H1 (cell line): ENCODE measurements around the gene POLR2A. TPM values are rescaled to one million over a fixed set of nuclear protein-coding genes. Genes with fewer than 3 reads are reported as not detected.
"Not testable (repeated sequence)": the region's sequence is repeated elsewhere in the genome, so short reads cannot be mapped to it uniquely, and the experiment has no call there.

ENCODE experiments used
- CTCF ChIA-PET: fragments of 300-600 bp; sonication (Branson Sonifier 250); formaldehyde crosslinking; loops from one replicate; lab custom pipeline; 2021; ENCODE audit not compliant: partially characterized antibody; lab: Charles Lee
- POLR2A ChIA-PET: fragments of 300-600 bp; sonication (Branson Sonifier 250); formaldehyde crosslinking; loops from one replicate; lab custom pipeline; 2021; ENCODE audit warnings: inconsistent platforms; ENCODE audit not compliant: partially characterized antibody; lab: Charles Lee
- DNase-seq, 2 experiments: peaks; one replicate each; pipeline versions ENCODE4 v3.0.0 to v3.0.0-alpha.2; 2010 to 2022; ENCODE audit warnings: low spot score in 2 of 2, low read depth in 1 of 2, mixed read lengths in 1 of 2
- FAIRE-seq: peaks from 2 replicates; lab custom pipeline; 2011; peaks lifted over from hg19 to GRCh38; lab: Jason Lieb, UNC
- H2AFZ ChIP-seq: 2 replicates; pipeline ENCODE4 v1.8.1; 2012; ENCODE audit warnings: low read length, inconsistent platforms
- H2AK5ac ChIP-seq: 2 replicates; pipeline ENCODE4 v1.6.1; 2013; ENCODE audit warnings: low read depth, low read length
- H2BK120ac ChIP-seq: replicated peaks from 2 replicates; pipeline ENCODE3; 2013; ENCODE audit warnings: low read depth, low read length, inconsistent platforms
- H2BK12ac ChIP-seq: 2 replicates; pipeline ENCODE4 v1.6.1; 2013; ENCODE audit warnings: low read depth, low read length
- H2BK15ac ChIP-seq: 2 replicates; pipeline ENCODE4 v1.6.1; 2013; ENCODE audit warnings: low read length
- H2BK20ac ChIP-seq: 2 replicates; pipeline ENCODE4 v1.6.1; 2013; ENCODE audit warnings: low read length
- H2BK5ac ChIP-seq: 2 replicates; pipeline ENCODE4 v1.6.1; 2013; ENCODE audit warnings: low read depth, low read length
- H3K14ac ChIP-seq: 2 replicates; pipeline ENCODE4 v1.6.1; 2013; ENCODE audit warnings: inconsistent platforms; ENCODE audit not compliant: insufficient read length
- H3K18ac ChIP-seq: 2 replicates; pipeline ENCODE4 v1.6.1; 2013; ENCODE audit warnings: low read length; ENCODE audit errors: extremely low read depth
- H3K23ac ChIP-seq: 2 replicates; pipeline ENCODE4 v1.6.1; 2013; ENCODE audit warnings: inconsistent platforms; ENCODE audit not compliant: insufficient read length
- H3K23me2 ChIP-seq: 2 replicates; pipeline ENCODE4 v1.6.1; 2013; ENCODE audit warnings: low read depth, low read length
- H3K27ac ChIP-seq: 2 replicates; pipeline ENCODE4 v1.6.1; 2011; ENCODE audit warnings: low read depth, low read length, inconsistent platforms
- H3K27me3 ChIP-seq, 4 experiments: replicated peaks in 1 of 4; 1 replicate in 1 of 4; 2 replicates in 3 of 4; pipeline versions ENCODE4 v1.6.1 to v1.8.1; 2011 to 2013; ENCODE audit warnings: low read length in 3 of 4, mild to moderate bottlenecking in 3 of 4, inconsistent platforms in 2 of 4, mixed read lengths in 2 of 4, moderate library complexity in 1 of 4; ENCODE audit not compliant: control insufficient read depth in 3 of 4, insufficient read depth in 3 of 4; ENCODE audit errors: extremely low read depth in 1 of 4
- H3K36me3 ChIP-seq, 4 experiments: 2 replicates each; pipeline versions ENCODE4 v1.6.1 to v1.8.1; 2011 to 2013; ENCODE audit warnings: mild to moderate bottlenecking in 4 of 4, low read length in 3 of 4, moderate library complexity in 2 of 4, control low read depth in 1 of 4, inconsistent platforms in 1 of 4; ENCODE audit not compliant: insufficient read depth in 4 of 4, control insufficient read depth in 2 of 4
- H3K4ac ChIP-seq: replicated peaks from 2 replicates; pipeline ENCODE3; 2013; ENCODE audit warnings: low read length, low read depth, mixed read lengths, inconsistent platforms; ENCODE audit not compliant: insufficient read length
- H3K4me1 ChIP-seq, 4 experiments: replicated peaks in 1 of 4; 1 replicate in 1 of 4; 2 replicates in 3 of 4; pipeline versions ENCODE4 v1.6.1 to v1.8.1; 2011 to 2013; ENCODE audit warnings: low read length in 3 of 4, inconsistent platforms in 2 of 4, mixed read lengths in 1 of 4; ENCODE audit not compliant: insufficient read depth in 4 of 4, control insufficient read depth in 3 of 4
- H3K4me2 ChIP-seq, 2 experiments: 2 replicates each; pipeline versions ENCODE4 v1.6.1 to v1.8.1; 2011 to 2013; ENCODE audit warnings: low read depth in 2 of 2, low read length in 2 of 2, control low read depth in 1 of 2, inconsistent platforms in 1 of 2, mild to moderate bottlenecking in 1 of 2; ENCODE audit not compliant: insufficient read depth in 1 of 2
- H3K4me3 ChIP-seq, 4 experiments: fragments of 200-600, 300-600 bp in 1 of 4; sonication (generic), shearing (Covaris generic), sonication (Bioruptor Twin) in 1 of 4; 2 replicates each; pipeline versions ENCODE4 v1.5.1 to v1.8.1; 2011 to 2016; ENCODE audit warnings: low read length in 4 of 4, low read depth in 3 of 4, control low read depth in 2 of 4, inconsistent platforms in 2 of 4, mild to moderate bottlenecking in 2 of 4, mixed read lengths in 1 of 4, moderate library complexity in 1 of 4; ENCODE audit not compliant: insufficient read depth in 2 of 4; ENCODE audit errors: extremely low read depth in 1 of 4
- H3K56ac ChIP-seq: replicated peaks from 2 replicates; pipeline ENCODE3; 2013; ENCODE audit warnings: low read depth, mild to moderate bottlenecking, mixed read lengths, low read length, inconsistent platforms; ENCODE audit not compliant: insufficient read length
- H3K79me1 ChIP-seq: 2 replicates; pipeline ENCODE4 v1.6.1; 2013; ENCODE audit warnings: low read depth, low read length, control low read depth
- H3K79me2 ChIP-seq, 2 experiments: 2 replicates each; pipeline versions ENCODE4 v1.6.1 to v1.8.1; 2012 to 2013; ENCODE audit warnings: low read length in 2 of 2, mild to moderate bottlenecking in 2 of 2, inconsistent platforms in 1 of 2; ENCODE audit not compliant: insufficient read depth in 2 of 2, control insufficient read depth in 1 of 2
- H3K9ac ChIP-seq, 4 experiments: replicated peaks in 1 of 4; 1 replicate in 1 of 4; 2 replicates in 3 of 4; pipeline versions ENCODE4 v1.6.1 to v1.8.1; 2011 to 2013; ENCODE audit warnings: low read depth in 3 of 4, low read length in 3 of 4, control low read depth in 2 of 4, mild to moderate bottlenecking in 2 of 4, moderate library complexity in 2 of 4, inconsistent platforms in 1 of 4; ENCODE audit errors: extremely low read depth in 1 of 4
- H3K9me3 ChIP-seq, 2 experiments: 2 replicates each; pipeline versions ENCODE4 v1.6.1 to v1.8.1; 2012 to 2013; ENCODE audit warnings: mild to moderate bottlenecking in 2 of 2, moderate library complexity in 2 of 2, control low read depth in 1 of 2, inconsistent platforms in 1 of 2, low read depth in 1 of 2, low read length in 1 of 2, mixed read lengths in 1 of 2; ENCODE audit not compliant: insufficient read depth in 2 of 2
- H4K20me1 ChIP-seq, 2 experiments: replicated peaks in 1 of 2; 2 replicates each; pipeline versions ENCODE3 to v1.8.1; 2011 to 2013; ENCODE audit warnings: inconsistent platforms in 2 of 2, low read length in 2 of 2, mild to moderate bottlenecking in 1 of 2; ENCODE audit not compliant: insufficient read depth in 2 of 2, control insufficient read depth in 1 of 2
- H4K5ac ChIP-seq: 2 replicates; pipeline ENCODE4 v1.6.1; 2013; ENCODE audit warnings: low read length, low read depth, mixed read lengths, inconsistent platforms; ENCODE audit not compliant: insufficient read length
- H4K8ac ChIP-seq: 2 replicates; pipeline ENCODE4 v1.8.0; 2013; ENCODE audit warnings: mild to moderate bottlenecking, moderate library complexity, low read length, inconsistent platforms; ENCODE audit not compliant: insufficient read depth; ENCODE audit errors: extremely low read depth
- H4K91ac ChIP-seq: replicated peaks from 2 replicates; pipeline ENCODE3; 2013; ENCODE audit warnings: low read length, mixed read lengths, inconsistent platforms; ENCODE audit not compliant: insufficient read length
- WGBS, 2 experiments: shearing (Covaris generic) in 1 of 2; methylation state at CpG; one replicate each; pipeline versions ENCODE4 v1.1.6 to v1.1.7; 2013 to 2015; ENCODE audit warnings: low lambda C conversion rate in 2 of 2, mixed read lengths in 2 of 2, inconsistent platforms in 1 of 2, low coverage in 1 of 2, missing lambda C conversion rate in 1 of 2; ENCODE audit not compliant: insufficient replicate concordance in 2 of 2, insufficient coverage in 1 of 2, insufficient read length in 1 of 2; ENCODE audit errors: extremely low coverage in 1 of 2, missing lambda C conversion rate in 1 of 2; 5-methylcytosine and 5-hydroxymethylcytosine counted together
- polyA plus RNA-seq, 7 experiments: library from polyadenylated mRNA; depleted of rRNA in 3 of 7; stranded (reverse) in 5 of 7; unstranded in 2 of 7; fragments of >200 nt in 5 of 7; fragments of 200-250 nt in 2 of 7; gene quantifications; 1 replicate in 5 of 7; 2 replicates in 1 of 7; 4 replicates in 1 of 7; pipeline versions ENCODE4 v1.2.1 to v1.2.3, GENCODE V29; 2011 to 2013; ENCODE audit warnings: missing spikeins in 2 of 7, mixed read lengths in 2 of 7
- total RNA-seq: library from RNA; stranded (reverse); fragmentation: NEBNext Ultra II Directional; extraction: Animal tissue kit (Norgen Biotek cat#: 25700); gene quantifications from 2 replicates; pipeline ENCODE4 v1.2.1, GENCODE V29; 2021

POLR2A gene
- total and polyA plus RNA-seq, 2 of the 8 experiments (the other 6 are each of a cell fraction or from before 2014, with no cell fraction given): 26.8 to 150 TPM

DNA sequence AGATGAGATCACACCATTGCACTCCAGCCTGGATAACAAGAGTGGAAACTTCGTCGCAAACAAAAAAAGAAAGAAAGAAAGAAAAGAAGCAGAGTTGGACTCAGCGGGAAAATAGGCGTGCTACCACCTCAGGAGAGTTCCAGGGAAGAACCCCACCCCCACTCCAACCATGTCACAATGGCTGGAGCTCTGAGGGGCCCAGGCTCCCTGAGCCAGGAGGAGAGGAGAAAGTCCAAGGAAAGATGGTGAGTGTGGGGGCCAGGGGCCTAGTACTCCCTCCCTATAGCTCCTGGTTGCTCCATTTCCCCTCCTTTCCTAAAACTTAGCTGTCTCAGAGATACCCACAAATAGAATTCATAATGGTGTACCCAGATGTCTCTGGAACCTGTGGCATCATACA, 2.9 kb upstream of the POLR2A start, which contains the start of gene SLC35G6:
Gene SLC35G6 (plus strand): TSS at position 172 of the 400 bp plus-strand sequence. CDS start 71 bp downstream, at position 243.
- CTCF ChIA-PET: interaction anchor here (0.9 to 2.4 kb wide), 5 partner anchors 34 to 79 kb away, joined by 3 to 10 read pairs (median 4); partner anchors contain the start of gene TMEM102
- H3K79me2 ChIP-seq: peaks cover 11 to 39% of the 10 kb centered on the region in 2 experiments

More for the DNA sequence above, 2.9 kb upstream of the POLR2A start, which contains the start of gene SLC35G6:
- not testable (repeated sequence) for H4K8ac ChIP-seq, H2AFZ ChIP-seq, DNase-seq, H3K9ac ChIP-seq, H3K27ac ChIP-seq, FAIRE-seq, H2BK20ac ChIP-seq, H2BK5ac ChIP-seq, H3K14ac ChIP-seq, H3K23ac ChIP-seq, H2BK120ac ChIP-seq, H3K4ac ChIP-seq, H3K9me3 ChIP-seq, H3K27me3 ChIP-seq, H3K36me3 ChIP-seq, H4K5ac ChIP-seq, H3K56ac ChIP-seq, H3K79me1 ChIP-seq
- peak within 1 kb of the TSS in 1 of 4 experiments; percentile 94; a peak in 1 of 8 replicates for H3K4me3 ChIP-seq
- H4K20me1 ChIP-seq: peaks cover 4 to 13% of the 10 kb centered on the region in 2 experiments
- peak within 1 kb of the TSS; percentile 45 for H4K91ac ChIP-seq
- H2BK15ac ChIP-seq: 0 out of 2 replicates have a peak within 1 kb of the TSS, but pooled peaks have one; percentile 46
- H3K18ac ChIP-seq: peak within 1 kb of the TSS; percentile 72; the same call in 1 of the 2 replicates
- POLR2A ChIA-PET: interaction anchor here (0.6 to 14.3 kb wide), 7 partner anchors 16 to 125 kb away, joined by 3 to 339 read pairs (median 4); partner anchors contain the start of genes CHRNB1, FGF11, MPDU1 and TMEM102
- H3K4me2 ChIP-seq: peak within 1 kb of the TSS in 1 of 2 experiments; percentile 97; a peak in 1 of 4 replicates
- peaks cover 22% of the 10 kb centered on the region for H3K23me2 ChIP-seq
- H2BK12ac ChIP-seq: peak within 1 kb of the TSS; percentile 80; the same call in 1 of the 2 replicates
- H2AK5ac ChIP-seq: 0 out of 2 replicates have a peak within 1 kb of the TSS, but pooled peaks have one; percentile 75
- 81% methylated on average over 4 of the region's 4 CpGs; no CpG with 5 or more reads in 1 of the 2 experiments for WGBS, 2 experiments
- peaks cover 2 to 29% (median 22%) of the 10 kb centered on the region in 4 experiments for H3K4me1 ChIP-seq
